ENCODE data around the gene SEMA6D. TPM values are rescaled to one million over a fixed set of nuclear protein-coding genes. Genes with fewer than 3 reads are reported as not detected.

The SEMA6D gene
- total RNA-seq, 2 experiments from 2014 or later = not detected

- Mint-ChIP-seq H3K36me3 (ENCODE audit: low read depth) (no peaks in the 10 kb centered on the region), H3K9me3 (no peaks in the 10 kb centered on the region), H3K4me1 (no peaks in the 10 kb centered on the region), H3K4me3 (no peak overlapping the region), H3K27me3 (no peaks in the 10 kb centered on the region), H3K27ac (no peak overlapping the region)
- POLR2A ChIA-PET = no interaction called here
- no peak for DNase-seq
- CTCF ChIA-PET = no interaction called here
Observed at GRCh38 chr15:47762621-47763020, 45.3 kb downstream of the SEMA6D start.

GRCh38 chr15:47764666-47765065, 47.4 kb downstream of the SEMA6D start:
- POLR2A ChIA-PET = no interaction called here
- Mint-ChIP-seq H3K4me3 (no peak overlapping the region), H3K9me3 (no peaks in the 10 kb centered on the region), H3K27me3 (no peaks in the 10 kb centered on the region), H3K4me1 (no peaks in the 10 kb centered on the region), H3K27ac (no peak overlapping the region), H3K36me3 (ENCODE audit: low read depth) (no peaks in the 10 kb centered on the region)
- no peak for DNase-seq
- CTCF ChIA-PET = no interaction called here

GRCh38 chr15:47766406-47766805, 49.1 kb downstream of the SEMA6D start:
- ChIA-PET POLR2A (no interaction called here), CTCF (no interaction called here)
- no peaks in the 10 kb centered on the region for H3K4me1 Mint-ChIP-seq
- no peaks in the 10 kb centered on the region for H3K9me3 Mint-ChIP-seq
- no peak for DNase-seq
- H3K27me3 Mint-ChIP-seq = no peaks in the 10 kb centered on the region
- H3K27ac Mint-ChIP-seq = no peak overlapping the region
- H3K4me3 Mint-ChIP-seq = no peak overlapping the region
- no peaks in the 10 kb centered on the region for H3K36me3 Mint-ChIP-seq (ENCODE audit: low read depth)

- CTCF ChIA-PET = no interaction called here
- DNase-seq = no peak
- POLR2A ChIA-PET = no interaction called here
- Mint-ChIP-seq H3K27ac (no peak overlapping the region), H3K9me3 (no peaks in the 10 kb centered on the region), H3K4me3 (no peak overlapping the region), H3K4me1 (no peaks in the 10 kb centered on the region), H3K36me3 (ENCODE audit: low read depth) (no peaks in the 10 kb centered on the region), H3K27me3 (no peaks in the 10 kb centered on the region)
Observed at GRCh38 chr15:47767035-47767434, 49.7 kb downstream of the SEMA6D start.

- Mint-ChIP-seq H3K9me3 (no peaks in the 10 kb centered on the region), H3K4me1 (no peaks in the 10 kb centered on the region), H3K4me3 (no peak overlapping the region), H3K36me3 (ENCODE audit: low read depth) (no peaks in the 10 kb centered on the region), H3K27me3 (no peaks in the 10 kb centered on the region), H3K27ac (no peak overlapping the region)
- POLR2A ChIA-PET = no interaction called here
- CTCF ChIA-PET = no interaction called here
- DNase-seq = no peak
Observed at GRCh38 chr15:47768735-47769134, 51.4 kb downstream of the SEMA6D start.

GRCh38 chr15:47769166-47769565, 51.9 kb downstream of the SEMA6D start:
- Mint-ChIP-seq H3K4me1 (no peaks in the 10 kb centered on the region), H3K36me3 (ENCODE audit: low read depth) (no peaks in the 10 kb centered on the region), H3K27ac (no peak overlapping the region), H3K9me3 (no peaks in the 10 kb centered on the region), H3K4me3 (no peak overlapping the region), H3K27me3 (no peaks in the 10 kb centered on the region)
- POLR2A ChIA-PET = no interaction called here
- CTCF ChIA-PET = no interaction called here
- no peak for DNase-seq

- Mint-ChIP-seq H3K4me3 (no peak overlapping the region), H3K9me3 (no peaks in the 10 kb centered on the region), H3K27ac (no peak overlapping the region), H3K36me3 (ENCODE audit: low read depth) (no peaks in the 10 kb centered on the region), H3K27me3 (no peaks in the 10 kb centered on the region), H3K4me1 (no peaks in the 10 kb centered on the region)
- ChIA-PET CTCF (no interaction called here), POLR2A (no interaction called here)
- no peak for DNase-seq
Observed at GRCh38 chr15:47773143-47773542, 55.8 kb downstream of the SEMA6D start.

GRCh38 chr15:47778263-47778770, 61.0 kb downstream of the SEMA6D start:
- Mint-ChIP-seq H3K36me3 (ENCODE audit: low read depth) (no peaks in the 10 kb centered on the region), H3K9me3 (no peaks in the 10 kb centered on the region), H3K4me1 (no peaks in the 10 kb centered on the region), H3K27me3 (no peaks in the 10 kb centered on the region), H3K27ac (no peak overlapping the region), H3K4me3 (no peak overlapping the region)
- no peak for DNase-seq
- CTCF ChIA-PET = no interaction called here
- POLR2A ChIA-PET = no interaction called here

GRCh38 chr15:47780971-47781370, 63.7 kb downstream of the SEMA6D start:
- Mint-ChIP-seq H3K4me1 (no peaks in the 10 kb centered on the region), H3K36me3 (ENCODE audit: low read depth) (no peaks in the 10 kb centered on the region), H3K27me3 (no peaks in the 10 kb centered on the region), H3K9me3 (no peaks in the 10 kb centered on the region), H3K4me3 (no peak overlapping the region), H3K27ac (no peak overlapping the region)
- ChIA-PET POLR2A (no interaction called here), CTCF (no interaction called here)
- DNase-seq = no peak

- Mint-ChIP-seq H3K36me3 (ENCODE audit: low read depth) (no peaks in the 10 kb centered on the region), H3K9me3 (no peaks in the 10 kb centered on the region), H3K4me1 (no peaks in the 10 kb centered on the region), H3K27me3 (no peaks in the 10 kb centered on the region), H3K4me3 (no peak overlapping the region), H3K27ac (no peak overlapping the region)
- DNase-seq = no peak
- CTCF ChIA-PET = no interaction called here
- POLR2A ChIA-PET = no interaction called here
Observed at GRCh38 chr15:47781527-47781926, 64.2 kb downstream of the SEMA6D start.

GRCh38 chr15:47784820-47785219, 67.5 kb downstream of the SEMA6D start:
- H3K4me1 Mint-ChIP-seq = no peaks in the 10 kb centered on the region
- CTCF ChIA-PET = no interaction called here
- no peak overlapping the region for H3K4me3 Mint-ChIP-seq

GRCh38 chr15:47786371-47786770, 69.1 kb downstream of the SEMA6D start:
- no peak overlapping the region for H3K27ac Mint-ChIP-seq
- no peak for DNase-seq
- peaks cover 2% of the 10 kb centered on the region for H3K27me3 Mint-ChIP-seq
- H3K9me3 Mint-ChIP-seq = no peaks in the 10 kb centered on the region
- H3K4me3 Mint-ChIP-seq = no peak overlapping the region
- ChIA-PET CTCF (no interaction called here), POLR2A (no interaction called here)
- no peaks in the 10 kb centered on the region for H3K4me1 Mint-ChIP-seq
- no peaks in the 10 kb centered on the region for H3K36me3 Mint-ChIP-seq (ENCODE audit: low read depth)

More at GRCh38 chr15:47784820-47785219, 67.5 kb downstream of the SEMA6D start:
- no peaks in the 10 kb centered on the region for H3K9me3 Mint-ChIP-seq
- POLR2A ChIA-PET = no interaction called here
- DNase-seq = no peak
- H3K36me3 Mint-ChIP-seq (ENCODE audit: low read depth) = no peaks in the 10 kb centered on the region
- no peak overlapping the region for H3K27ac Mint-ChIP-seq
- no peaks in the 10 kb centered on the region for H3K27me3 Mint-ChIP-seq

- Mint-ChIP-seq H3K27me3 (peaks cover 2% of the 10 kb centered on the region), H3K36me3 (ENCODE audit: low read depth) (no peaks in the 10 kb centered on the region), H3K4me1 (no peaks in the 10 kb centered on the region), H3K4me3 (no peak overlapping the region), H3K9me3 (no peaks in the 10 kb centered on the region), H3K27ac (no peak overlapping the region)
- POLR2A ChIA-PET = no interaction called here
- CTCF ChIA-PET = no interaction called here
- no peak for DNase-seq
Observed at GRCh38 chr15:47787875-47788274, 70.6 kb downstream of the SEMA6D start.

GRCh38 chr15:47788685-47789084, 71.4 kb downstream of the SEMA6D start:
- no peak for DNase-seq
- Mint-ChIP-seq H3K9me3 (no peaks in the 10 kb centered on the region), H3K27me3 (peaks cover 2% of the 10 kb centered on the region), H3K4me3 (no peak overlapping the region), H3K36me3 (ENCODE audit: low read depth) (no peaks in the 10 kb centered on the region), H3K4me1 (no peaks in the 10 kb centered on the region), H3K27ac (no peak overlapping the region)
- POLR2A ChIA-PET = no interaction called here
- CTCF ChIA-PET = no interaction called here

GRCh38 chr15:47791161-47791560, 73.9 kb downstream of the SEMA6D start:
- CTCF ChIA-PET = no interaction called here

More at GRCh38 chr15:47791161-47791560, 73.9 kb downstream of the SEMA6D start:
- H3K27me3 Mint-ChIP-seq = peaks cover 2% of the 10 kb centered on the region
- H3K9me3 Mint-ChIP-seq = no peaks in the 10 kb centered on the region
- H3K4me1 Mint-ChIP-seq = no peaks in the 10 kb centered on the region
- POLR2A ChIA-PET = no interaction called here
- no peaks in the 10 kb centered on the region for H3K36me3 Mint-ChIP-seq (ENCODE audit: low read depth)
- H3K4me3 Mint-ChIP-seq = no peak overlapping the region
- DNase-seq = no peak
- no peak overlapping the region for H3K27ac Mint-ChIP-seq

Data from activated CD4-positive, alpha-beta T cell treated with anti-CD3 and anti-CD28 coated beads, Interleukin-2, amount 10 ng/mL, durations not matched to agents 7 days and 5 days (primary cell).